HCT116 (cell line): ENCODE measurements around the gene RPGRIP1. TPM values are rescaled to one million over a fixed set of nuclear protein-coding genes. Genes with fewer than 3 reads are reported as not detected.

ENCODE experiments used
- ATAC-seq: fragments of 200-7000 bp; cut with Tn5 transposase; 2 replicates; pipeline ENCODE4 v1.9.1; 2020; ENCODE audit warnings: mild to moderate bottlenecking, moderate library complexity
- BruUV-seq: library from RNA; stranded (reverse); fragments of 400-500 nt; replicated peaks from 2 replicates; lab custom pipeline; 2021; lab: Mats Ljungman, UMichigan
- CTCF ChIA-PET: fragments of 300-600 bp; sonication (Branson Sonifier 250); formaldehyde crosslinking; loops from one replicate; lab custom pipeline; 2021; ENCODE audit warnings: antibody characterized with exemption; lab: Charles Lee
- POLR2A ChIA-PET: fragments of 300-600, 350-600 bp; sonication (Branson Sonifier 250); formaldehyde crosslinking; loops from one replicate; lab custom pipeline; 2021; ENCODE audit warnings: antibody characterized with exemption; lab: Charles Lee
- RAD21 ChIA-PET, 2 experiments: fragments of 300-600 bp; sonication (Branson Sonifier 250); formaldehyde crosslinking; loops; one replicate each; lab custom pipeline; 2023; ENCODE audit warnings: low total read pairs in 2 of 2; ENCODE audit not compliant: uncharacterized antibody in 2 of 2, unreplicated experiment in 2 of 2, low non-redundant PET in 1 of 2; lab: Charles Lee
- DNase-seq: peaks from one replicate; pipeline ENCODE4 v3.0.0-alpha.2; 2010; ENCODE audit warnings: low read depth, low spot score
- H2AFZ ChIP-seq: fragments of 200-600 bp; shearing (Covaris generic), sonication (generic); 2 replicates; pipeline ENCODE4 v1.6.1; 2017; ENCODE audit warnings: low read depth, mixed run types, mixed read lengths, antibody characterized with exemption, low read length; ENCODE audit not compliant: poor library complexity, severe bottlenecking
- H3K27ac ChIP-seq: 2 replicates; pipeline ENCODE4 v1.5.1; 2012; ENCODE audit warnings: low read depth, low read length
- H3K27me3 ChIP-seq: fragments of 200-600 bp; sonication (generic); 2 replicates; pipeline ENCODE4 v1.6.1; 2016; ENCODE audit warnings: mixed run types, low read length, mixed read lengths; ENCODE audit not compliant: insufficient read depth
- H3K36me3 ChIP-seq, 2 experiments: fragments of 200-500 bp in 1 of 2; fragments of 200-600 bp in 1 of 2; sonication (Bioruptor generic) in 1 of 2; sonication (generic) in 1 of 2; 2 replicates each; pipeline versions ENCODE4 v1.5.1 to v1.6.1; 2014 to 2016; ENCODE audit warnings: low read length in 2 of 2, inconsistent platforms in 1 of 2, mixed read lengths in 1 of 2, mixed run types in 1 of 2; ENCODE audit not compliant: insufficient read depth in 2 of 2, control insufficient read depth in 1 of 2
- H3K4me1 ChIP-seq, 2 experiments: fragments of 200-600 bp in 1 of 2; sonication (generic) in 1 of 2; 2 replicates each; pipeline versions ENCODE4 v1.5.1 to v1.6.1; 2012 to 2017; ENCODE audit warnings: low read length in 2 of 2, inconsistent platforms in 1 of 2, mild to moderate bottlenecking in 1 of 2, mixed read lengths in 1 of 2, mixed run types in 1 of 2, moderate library complexity in 1 of 2; ENCODE audit not compliant: insufficient read depth in 2 of 2, control insufficient read depth in 1 of 2
- H3K4me2 ChIP-seq: fragments of 200-600 bp; sonication (generic); 2 replicates; pipeline ENCODE4 v1.6.1; 2017; ENCODE audit warnings: mixed run types, low read length, mixed read lengths
- H3K4me3 ChIP-seq, 2 experiments: fragments of 200-600 bp in 1 of 2; sonication (generic) in 1 of 2; replicated peaks in 1 of 2; 2 replicates each; pipeline ENCODE4 v1.5.1; 2011 to 2016; ENCODE audit warnings: low read length in 2 of 2, control low read depth in 1 of 2, low read depth in 1 of 2, mild to moderate bottlenecking in 1 of 2, mixed read lengths in 1 of 2, mixed run types in 1 of 2
- H3K79me2 ChIP-seq: fragments of 200-600 bp; sonication (generic); 2 replicates; pipeline ENCODE4 v1.6.1; 2017; ENCODE audit warnings: mild to moderate bottlenecking, mixed run types, low read length, moderate library complexity, mixed read lengths; ENCODE audit not compliant: insufficient read depth
- H3K9ac ChIP-seq: fragments of 200-600 bp; sonication (generic); 2 replicates; pipeline ENCODE4 v1.6.1; 2016; ENCODE audit warnings: low read length, mixed read lengths
- H3K9me2 ChIP-seq: fragments of 200-600 bp; sonication (generic), shearing (Covaris generic); 2 replicates; pipeline ENCODE4 v1.6.1; 2017; ENCODE audit warnings: mixed run types, mild to moderate bottlenecking, moderate library complexity; ENCODE audit not compliant: insufficient read depth
- H3K9me3 ChIP-seq, 2 experiments: fragments of 200-500 bp in 1 of 2; fragments of 200-600 bp in 1 of 2; sonication (Bioruptor generic) in 1 of 2; sonication (generic) in 1 of 2; 2 replicates each; pipeline ENCODE4 v1.6.1; 2014 to 2017; ENCODE audit warnings: low read length in 2 of 2, mixed read lengths in 2 of 2, inconsistent platforms in 1 of 2, low read depth in 1 of 2, mild to moderate bottlenecking in 1 of 2, mixed run types in 1 of 2, moderate library complexity in 1 of 2; ENCODE audit not compliant: control insufficient read depth in 1 of 2, insufficient read depth in 1 of 2
- H4K20me1 ChIP-seq: fragments of 200-600 bp; sonication (generic), shearing (Covaris generic); 2 replicates; pipeline ENCODE4 v1.6.1; 2017; ENCODE audit warnings: mixed run types, mild to moderate bottlenecking, moderate library complexity; ENCODE audit not compliant: insufficient read depth
- CTCF ChIP-seq, 3 experiments: fragments of 200-600 bp in 1 of 3; sonication (generic) in 1 of 3; IDR thresholded peaks in 2 of 3; conservative IDR thresholded peaks in 1 of 3; 2 replicates each; pipeline ENCODE4 v1.5.1; 2012 to 2017; ENCODE audit warnings: low read depth in 2 of 3, low read length in 2 of 3, antibody characterized with exemption in 1 of 3, borderline replicate concordance in 1 of 3, control low read depth in 1 of 3, mild to moderate bottlenecking in 1 of 3, mixed read lengths in 1 of 3, mixed run types in 1 of 3, moderate library complexity in 1 of 3; ENCODE audit not compliant: insufficient read depth in 1 of 3
- ELF1 ChIP-seq: IDR thresholded peaks from 2 replicates; pipeline ENCODE4 v1.6.1; 2012; ENCODE audit warnings: low read depth, borderline replicate concordance
- REST ChIP-seq: IDR thresholded peaks from 2 replicates; pipeline ENCODE4 v1.6.1; 2012; ENCODE audit warnings: low read depth
- intact Hi-C: fragments of 100-400 bp; cut with micrococcal nuclease; formaldehyde crosslinking; loops from 2 replicates; pipeline ENCODE4 v1.10.0; 2022
- total RNA-seq: library from RNA; stranded (reverse); gene quantifications from one replicate; pipeline ENCODE4 v1.2.1, GENCODE V29; 2021; ENCODE audit not compliant: unreplicated experiment

RPGRIP1 gene
- total RNA-seq, 1 experiment from 2014 or later = not detected

- ChIA-PET CTCF (interaction anchor here (0.5 kb wide), 1 partner anchor 324 kb away, joined by 3 read pairs; no protein-coding TSS in a partner anchor), RAD21 (no interaction called here), POLR2A (no interaction called here)
- intact Hi-C loops = loop anchor here (5.0 to 10.0 kb wide), 2 partner anchors 131 to 169 kb away; no protein-coding TSS in a partner anchor
- ATAC-seq = peak; percentile 49; the same call in 1 of the 2 replicates
- Histone ChIP-seq H2AFZ (no peak overlapping the region), H3K4me3 (no peak overlapping the region), H3K4me2 (no peak overlapping the region), H3K79me2 (peaks cover 100% of the 10 kb centered on the region), H3K9ac (no peak overlapping the region), H3K36me3 (peaks cover 71 to 78% of the 10 kb centered on the region in 2 experiments), H3K9me3 (no peaks in the 10 kb centered on the region), H4K20me1 (peaks cover 85% of the 10 kb centered on the region), H3K9me2 (no peaks in the 10 kb centered on the region), H3K27ac (no peak overlapping the region), H3K27me3 (no peaks in the 10 kb centered on the region), H3K4me1 (no peaks in the 10 kb centered on the region)
- BruUV-seq = no TSS peak
- TF ChIP-seq CTCF (IDR thresholded peaks at IDR 0.05 in 2 of 3, conservative IDR thresholded peaks at IDR 0.05 in 1 of 3; ENCODE audit: borderline replicate concordance in 1 of 3, insufficient read depth in 1 of 3, low read depth in 2 of 3, low read length in 2 of 3) = peak in 2 of 3 experiments; percentile 32 to 33; a peak in 2 of 6 replicates
- TF ChIP-seq ELF1 = no peak
- TF ChIP-seq REST = no peak
- no peak for DNase-seq
Observed at GRCh38 chr14:21233457-21234076, 46.3 kb upstream of the RPGRIP1 start.
